BE2C (cell line): ENCODE measurements around the gene SPIRE1.
A peak's percentile ranks its signal among the peaks of the same experiment; 100 is the strongest.

Experiments used
- DNase-seq: peaks from one replicate; pipeline ENCODE4 v3.0.0-alpha.2; 2020
- H3K27me3 ChIP-seq: fragments of 250-450 bp; sonication (Bioruptor Pico); 2 replicates; pipeline ENCODE4 v1.5.1; 2020; ENCODE audit warnings: mild to moderate bottlenecking
- H3K36me3 ChIP-seq: fragments of 250-450 bp; sonication (Bioruptor Pico); 2 replicates; pipeline ENCODE4 v1.5.1; 2020; ENCODE audit warnings: mild to moderate bottlenecking
- H3K4me1 ChIP-seq: fragments of 250-450 bp; sonication (Bioruptor Pico); 2 replicates; pipeline ENCODE4 v1.5.1; 2020
- H3K4me3 ChIP-seq: 2 replicates; pipeline ENCODE4 v1.5.1; 2011; ENCODE audit warnings: low read depth, low read length
- H3K9me3 ChIP-seq: fragments of 250-450 bp; sonication (Bioruptor Pico); 2 replicates; pipeline ENCODE4 v1.5.1; 2020
- CTCF ChIP-seq: IDR thresholded peaks from 2 replicates; pipeline ENCODE4 v1.5.1; 2012; ENCODE audit warnings: mild to moderate bottlenecking, low read depth, low read length

The SPIRE1 gene

GRCh38 chr18:12699747-12700146, 41.8 kb upstream of the SPIRE1 start:
- no peak for DNase-seq
- Histone ChIP-seq H3K27me3 (no peaks in the 10 kb centered on the region), H3K4me1 (no peaks in the 10 kb centered on the region), H3K36me3 (peaks cover 2% of the 10 kb centered on the region; the same call in 1 of the 2 replicates), H3K4me3 (no peak overlapping the region), H3K9me3 (no peaks in the 10 kb centered on the region; the same call in 1 of the 2 replicates)
- no peak for TF ChIP-seq CTCF

- no peaks in the 10 kb centered on the region for H3K36me3 ChIP-seq
- H3K4me3 ChIP-seq: no peak overlapping the region
- no peaks in the 10 kb centered on the region for H3K27me3 ChIP-seq
- DNase-seq: no peak
- no peaks in the 10 kb centered on the region for H3K4me1 ChIP-seq
- TF ChIP-seq CTCF: no peak
- H3K9me3 ChIP-seq: no peaks in the 10 kb centered on the region
These were observed 36.1 kb upstream of the SPIRE1 start for GRCh38 chr18:12694032-12694431.

GRCh38 chr18:12692206-12692605, 34.3 kb upstream of the SPIRE1 start:
- no peaks in the 10 kb centered on the region for H3K27me3 ChIP-seq
- no peaks in the 10 kb centered on the region for H3K36me3 ChIP-seq
- H3K4me3 ChIP-seq: no peak overlapping the region
- TF ChIP-seq CTCF: no peak
- H3K4me1 ChIP-seq: no peaks in the 10 kb centered on the region
- no peaks in the 10 kb centered on the region for H3K9me3 ChIP-seq
- no peak for DNase-seq

GRCh38 chr18:12689256-12689850, 31.4 kb upstream of the SPIRE1 start:
- Histone ChIP-seq H3K4me1 (no peaks in the 10 kb centered on the region), H3K27me3 (no peaks in the 10 kb centered on the region), H3K36me3 (no peaks in the 10 kb centered on the region), H3K4me3 (no peak overlapping the region), H3K9me3 (no peaks in the 10 kb centered on the region)
- no peak for TF ChIP-seq CTCF
- DNase-seq: no peak

- Histone ChIP-seq H3K9me3 (no peaks in the 10 kb centered on the region), H3K4me1 (no peaks in the 10 kb centered on the region), H3K36me3 (no peaks in the 10 kb centered on the region), H3K27me3 (no peaks in the 10 kb centered on the region), H3K4me3 (no peak overlapping the region)
- peak; percentile 14 for DNase-seq
- TF ChIP-seq CTCF: peak; percentile 27
These were observed 28.2 kb upstream of the SPIRE1 start for GRCh38 chr18:12686100-12686499.

GRCh38 chr18:12679183-12679786, 21.4 kb upstream of the SPIRE1 start:
- Histone ChIP-seq H3K4me1 (no peaks in the 10 kb centered on the region), H3K36me3 (no peaks in the 10 kb centered on the region), H3K9me3 (no peaks in the 10 kb centered on the region), H3K4me3 (no peak overlapping the region), H3K27me3 (no peaks in the 10 kb centered on the region)
- peak; percentile 27 for DNase-seq
- TF ChIP-seq CTCF: no peak
